GM12865 (cell line): ENCODE measurements around the gene IFNA1.
"Not testable (repeated sequence)": the region's sequence is repeated elsewhere in the genome, so short reads cannot be mapped to it uniquely, and the experiment has no call there.

ENCODE experiments used
- DNase-seq: peaks from one replicate; pipeline ENCODE4 v3.0.0; 2010; ENCODE audit warnings: low read depth
- H3K4me3 ChIP-seq: 2 replicates; pipeline ENCODE4 v1.5.1; 2011; ENCODE audit warnings: mild to moderate bottlenecking, low read depth, low read length, control low read depth
- CTCF ChIP-seq: IDR thresholded peaks from 2 replicates; pipeline ENCODE4 v1.5.1; 2011; ENCODE audit warnings: low read length, control low read depth, low read depth, inconsistent platforms; ENCODE audit not compliant: insufficient read depth; ENCODE audit errors: missing control alignments

IFNA1 gene

DNA sequence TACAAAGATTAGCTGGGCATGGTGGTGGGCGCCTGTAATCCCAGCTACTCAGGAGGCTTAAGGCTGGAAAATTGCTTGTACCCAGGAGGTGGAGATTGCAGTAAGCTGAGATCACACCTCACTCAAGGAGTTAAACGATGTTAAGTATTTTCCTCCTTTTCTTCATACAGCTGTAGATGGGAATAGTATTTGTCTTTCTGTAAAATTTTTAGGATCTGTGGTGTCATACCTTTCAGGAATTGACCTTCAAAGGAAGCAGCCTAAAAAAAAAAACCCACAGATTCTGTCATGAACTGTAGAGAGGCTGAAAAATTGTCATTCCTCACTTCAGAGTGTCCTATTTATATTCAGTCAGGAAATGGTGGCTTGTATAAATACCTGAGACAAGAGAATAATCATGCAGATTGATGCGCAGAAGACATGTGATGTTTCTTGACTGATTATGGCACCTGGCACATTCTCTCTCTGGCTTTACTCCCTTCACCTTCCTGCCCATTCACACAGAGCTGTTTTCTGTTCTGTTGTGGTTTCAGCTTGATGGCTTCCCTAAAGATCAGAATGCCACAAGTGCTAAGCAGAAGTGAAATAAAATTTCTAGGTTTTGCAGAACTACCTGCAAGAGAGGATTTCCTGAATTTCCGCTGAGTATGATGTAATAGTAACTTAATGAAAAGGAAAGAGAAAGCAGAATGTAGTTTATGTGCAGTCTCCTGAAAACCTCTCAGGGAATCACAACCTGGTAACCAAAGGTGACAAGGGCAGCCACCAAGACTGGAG lies 3.8 kb downstream of the IFNA1 start:
- peak; percentile 74 for DNase-seq
- no peak for TF ChIP-seq CTCF
- no peak overlapping the region; the same call in 1 of the 2 replicates for H3K4me3 ChIP-seq

- DNase-seq, H3K4me3 ChIP-seq: not testable (repeated sequence)
Observed at GRCh38 chr9:21449312-21449711, 9.1 kb downstream of the IFNA1 start.

GRCh38 chr9:21450733-21451394 lies 10.6 kb downstream of the IFNA1 start:
- no peak for DNase-seq
- no peak for TF ChIP-seq CTCF
- H3K4me3 ChIP-seq, result no peak overlapping the region

GRCh38 chr9:21452681-21453080 lies 12.4 kb downstream of the IFNA1 start:
- no peak overlapping the region for H3K4me3 ChIP-seq
- DNase-seq, result no peak
- TF ChIP-seq CTCF, result no peak

DNA sequence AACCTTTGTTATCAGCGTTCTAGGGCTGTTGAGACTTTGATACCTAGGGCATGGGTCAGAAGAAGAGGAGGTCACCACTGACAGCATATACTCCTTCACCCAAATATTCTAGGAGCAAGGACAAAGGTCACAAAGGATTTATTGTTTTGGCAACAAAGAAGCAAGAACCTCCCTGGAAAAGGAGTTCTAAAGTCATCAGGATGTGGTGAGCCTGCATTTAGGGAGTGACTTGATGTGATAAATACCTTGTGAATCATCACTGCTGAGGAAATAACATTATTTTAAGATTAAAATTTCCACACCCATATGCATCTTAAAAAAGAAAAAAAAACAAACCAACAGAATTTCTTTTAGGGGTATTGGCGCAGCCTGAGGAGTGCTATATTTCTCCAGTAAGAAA lies 13.9 kb downstream of the IFNA1 start:
- no peak for TF ChIP-seq CTCF
- no peak overlapping the region for H3K4me3 ChIP-seq
- DNase-seq, result no peak

DNA sequence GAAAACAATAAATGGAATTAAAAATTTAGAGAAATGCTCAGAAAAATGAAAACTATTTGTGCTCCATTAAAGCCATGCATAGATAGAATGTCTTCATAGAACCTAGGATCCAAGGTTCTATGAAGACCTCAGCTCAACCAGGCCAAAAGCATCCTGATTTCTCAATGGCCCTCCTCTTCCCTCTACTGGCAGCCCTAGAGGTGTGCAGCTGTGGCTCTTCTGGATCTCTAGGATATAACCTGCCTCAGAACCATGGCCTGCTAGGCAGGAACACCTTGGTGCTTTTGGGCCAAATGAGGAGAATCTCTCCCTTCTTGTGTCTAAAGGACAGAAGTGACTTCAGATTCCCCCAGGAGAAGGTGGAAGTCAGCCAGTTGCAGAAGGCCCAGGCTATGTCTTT lies 15.1 kb downstream of the IFNA1 start:
- no peak overlapping the region for H3K4me3 ChIP-seq
- peak; percentile 53 for DNase-seq
- peak; percentile 81 for TF ChIP-seq CTCF

- no peak for DNase-seq
- no peak overlapping the region for H3K4me3 ChIP-seq
- no peak for TF ChIP-seq CTCF
Observed at GRCh38 chr9:21461377-21461776, 21.1 kb downstream of the IFNA1 start.
